B cell (primary cell): ENCODE measurements around the gene SEL1L2. TPM values are rescaled to one million over a fixed set of nuclear protein-coding genes. Genes with fewer than 3 reads are reported as not detected.

ENCODE experiments used
- ATAC-seq: fragments of 200-7000 bp; cut with Tn5 transposase; one replicate; pipeline ENCODE4 v1.10.0; 2021; ENCODE audit warnings: low read depth, mild to moderate bottlenecking, moderate number of reproducible peaks, moderate library complexity
- CTCF ChIA-PET: fragments of 350-600 bp; sonication (Branson Sonifier 250); formaldehyde crosslinking; loops from one replicate; lab custom pipeline; 2021; ENCODE audit warnings: antibody characterized with exemption, inconsistent platforms; lab: Charles Lee
- POLR2A ChIA-PET: fragments of 350-600 bp; sonication (Branson Sonifier 250); formaldehyde crosslinking; loops from one replicate; lab custom pipeline; 2021; ENCODE audit warnings: antibody characterized with exemption; lab: Charles Lee
- DNase-seq: peaks from one replicate; pipeline ENCODE4 v3.0.0; 2013
- H2AFZ ChIP-seq: 2 replicates; pipeline ENCODE4 v1.6.1; 2012; ENCODE audit warnings: mild to moderate bottlenecking, low read depth, low read length; ENCODE audit not compliant: insufficient read depth, poor library complexity, severe bottlenecking
- H3K27ac ChIP-seq, 2 donors: 1 replicate in 1 of 2; 2 replicates in 1 of 2; pipeline ENCODE4 v1.5.1; 2012 to 2013; ENCODE audit warnings: low read length in 2 of 2, mild to moderate bottlenecking in 2 of 2, moderate library complexity in 1 of 2
- H3K27me3 ChIP-seq, 4 experiments: fragments of 200-600 bp in 1 of 4; sonication (generic) in 1 of 4; replicated peaks in 1 of 4; 1 replicate in 2 of 4; 2 replicates in 2 of 4; pipeline versions ENCODE4 v1.6.1 to v1.7.0; 2013 to 2016; ENCODE audit warnings: low read length in 3 of 4, mild to moderate bottlenecking in 2 of 4, mixed read lengths in 1 of 4, moderate library complexity in 1 of 4; ENCODE audit not compliant: insufficient read depth in 4 of 4, control insufficient read depth in 3 of 4; ENCODE audit errors: control extremely low read depth in 1 of 4
- H3K36me3 ChIP-seq, 2 experiments: replicated peaks in 1 of 2; 1 replicate in 1 of 2; 2 replicates in 1 of 2; pipeline versions ENCODE4 v1.6.1 to v1.7.1; 2013; ENCODE audit warnings: low read length in 1 of 2; ENCODE audit not compliant: insufficient read depth in 2 of 2, control insufficient read depth in 1 of 2; ENCODE audit errors: control extremely low read depth in 1 of 2, extremely low read depth in 1 of 2
- H3K4me1 ChIP-seq, 2 donors: fragments of 200-600 bp in 1 of 2; sonication (generic) in 1 of 2; 1 replicate in 1 of 2; 2 replicates in 1 of 2; pipeline versions ENCODE4 v1.5.1 to v1.6.1; 2013 to 2017; ENCODE audit warnings: low read length in 2 of 2; ENCODE audit not compliant: control insufficient read depth in 2 of 2, insufficient read depth in 2 of 2
- H3K4me2 ChIP-seq: replicated peaks from 2 replicates; pipeline ENCODE3; 2012; ENCODE audit warnings: mild to moderate bottlenecking, low read depth, low read length; ENCODE audit not compliant: poor library complexity, severe bottlenecking
- H3K4me3 ChIP-seq, 5 experiments: fragments of 200-600 bp in 1 of 5; sonication (generic) in 1 of 5; 1 replicate in 3 of 5; 2 replicates in 2 of 5; pipeline versions ENCODE4 v1.5.1 to v1.7.0; 2011 to 2016; ENCODE audit warnings: low read length in 4 of 5, mild to moderate bottlenecking in 4 of 5, low read depth in 2 of 5, control low read depth in 1 of 5, moderate library complexity in 1 of 5; ENCODE audit not compliant: insufficient read depth in 1 of 5; ENCODE audit errors: control extremely low read depth in 1 of 5, extremely low read depth in 1 of 5
- H3K79me2 ChIP-seq: fragments of 200-600 bp; sonication (generic); one replicate; pipeline ENCODE4 v1.6.0; 2016; ENCODE audit warnings: low read length; ENCODE audit not compliant: control insufficient read depth, insufficient read depth
- H3K9ac ChIP-seq: fragments of 200-600 bp; sonication (generic); 2 replicates; pipeline ENCODE4 v1.6.1; 2017; ENCODE audit warnings: mild to moderate bottlenecking, low read length, moderate library complexity
- H3K9me3 ChIP-seq, 3 donors: one replicate each; pipeline versions ENCODE4 v1.6.1 to v1.7.1; 2013; ENCODE audit warnings: low read length in 2 of 3; ENCODE audit not compliant: control insufficient read depth in 2 of 3, insufficient read depth in 1 of 3; ENCODE audit errors: control extremely low read depth in 1 of 3
- H4K20me1 ChIP-seq: 2 replicates; pipeline ENCODE4 v1.6.0; 2012; ENCODE audit warnings: mild to moderate bottlenecking, low read length; ENCODE audit not compliant: insufficient read depth, control insufficient read depth, poor library complexity, severe bottlenecking
- H3K27ac Mint-ChIP-seq: one replicate; pipeline ENCODE4 v1.8.0; 2021; ENCODE audit warnings: mixed read lengths
- H3K27me3 Mint-ChIP-seq: one replicate; pipeline ENCODE4 v1.8.0; 2021; ENCODE audit warnings: mixed read lengths
- H3K4me1 Mint-ChIP-seq: one replicate; pipeline ENCODE4 v1.8.0; 2021; ENCODE audit warnings: mixed read lengths
- H3K4me3 Mint-ChIP-seq: one replicate; pipeline ENCODE4 v1.8.0; 2021; ENCODE audit warnings: mixed read lengths
- H3K9me3 Mint-ChIP-seq: one replicate; pipeline ENCODE4 v1.8.0; 2022; ENCODE audit warnings: mixed read lengths; ENCODE audit not compliant: insufficient read depth
- EZH2 ChIP-seq: IDR thresholded peaks from 2 replicates; pipeline ENCODE4 v1.6.1; 2012; ENCODE audit warnings: borderline replicate concordance, low read depth, mild to moderate bottlenecking, moderate library complexity, low read length; ENCODE audit not compliant: insufficient read depth, poor library complexity, severe bottlenecking
- WGBS: methylation state at CpG from one replicate; pipeline ENCODE4 v1.1.5; 2013; ENCODE audit warnings: missing lambda C conversion rate; ENCODE audit not compliant: insufficient coverage; 5-methylcytosine and 5-hydroxymethylcytosine counted together
- intact Hi-C: fragments of 100-400 bp; cut with micrococcal nuclease; formaldehyde crosslinking; loops from one replicate; pipeline ENCODE4 v1.10.0; 2022
- polyA plus RNA-seq: library from polyadenylated mRNA; depleted of rRNA; stranded (reverse); fragments of >200 nt; gene quantifications from 2 replicates; pipeline ENCODE4 v1.2.3, GENCODE V29; 2012
- total RNA-seq, 2 donors: library from RNA; stranded (reverse); fragments of 120-200 nt in 1 of 2; gene quantifications; 1 replicate in 1 of 2; 2 replicates in 1 of 2; pipeline versions ENCODE4 v1.2.3 to v1.2.4, GENCODE V29; 2013 to 2022
- TF ChIP-seq, protein P1 (sequence below): fragments of 200-600 bp; IDR thresholded peaks from one replicate; pipeline ENCODE4 v1.8.0; 2022; ENCODE audit warnings: antibody characterized with exemption, mild to moderate bottlenecking

Gene SEL1L2
- total and polyA plus RNA-seq, 2 donors (not counting 1 experiment from before 2014, with no cell fraction given): not detected

DNA sequence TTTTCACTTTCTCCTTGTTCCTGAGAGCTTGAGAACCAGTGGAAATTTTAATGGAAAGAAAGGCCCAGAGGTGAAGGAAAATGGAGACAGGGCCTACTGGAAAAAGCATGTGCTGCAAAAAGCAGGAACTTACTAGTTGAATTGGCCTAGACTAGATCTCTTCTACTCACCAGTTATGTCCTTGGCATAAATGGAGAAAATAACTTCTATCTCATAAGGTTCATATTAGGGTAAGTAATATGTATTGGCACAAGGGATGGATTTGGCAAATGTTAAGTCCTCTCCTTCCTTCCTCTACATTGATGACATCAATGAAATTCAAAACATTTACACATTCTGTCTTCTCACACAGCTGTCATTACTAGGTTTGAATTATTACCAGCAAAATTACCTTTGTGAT lies 131.5 kb downstream of the SEL1L2 start:
- H3K9me3 ChIP-seq: no peaks in the 10 kb centered on the region
- H3K4me1 ChIP-seq: no peaks in the 10 kb centered on the region
- no peaks in the 10 kb centered on the region for H3K27me3 ChIP-seq
- POLR2A ChIA-PET: no interaction called here
- no peaks in the 10 kb centered on the region for H3K9me3 Mint-ChIP-seq
- H3K79me2 ChIP-seq: no peaks in the 10 kb centered on the region
- no peak for ATAC-seq
- no peak overlapping the region for H3K9ac ChIP-seq
- no peak for TF ChIP-seq EZH2
- TF ChIP-seq, protein P1, sequence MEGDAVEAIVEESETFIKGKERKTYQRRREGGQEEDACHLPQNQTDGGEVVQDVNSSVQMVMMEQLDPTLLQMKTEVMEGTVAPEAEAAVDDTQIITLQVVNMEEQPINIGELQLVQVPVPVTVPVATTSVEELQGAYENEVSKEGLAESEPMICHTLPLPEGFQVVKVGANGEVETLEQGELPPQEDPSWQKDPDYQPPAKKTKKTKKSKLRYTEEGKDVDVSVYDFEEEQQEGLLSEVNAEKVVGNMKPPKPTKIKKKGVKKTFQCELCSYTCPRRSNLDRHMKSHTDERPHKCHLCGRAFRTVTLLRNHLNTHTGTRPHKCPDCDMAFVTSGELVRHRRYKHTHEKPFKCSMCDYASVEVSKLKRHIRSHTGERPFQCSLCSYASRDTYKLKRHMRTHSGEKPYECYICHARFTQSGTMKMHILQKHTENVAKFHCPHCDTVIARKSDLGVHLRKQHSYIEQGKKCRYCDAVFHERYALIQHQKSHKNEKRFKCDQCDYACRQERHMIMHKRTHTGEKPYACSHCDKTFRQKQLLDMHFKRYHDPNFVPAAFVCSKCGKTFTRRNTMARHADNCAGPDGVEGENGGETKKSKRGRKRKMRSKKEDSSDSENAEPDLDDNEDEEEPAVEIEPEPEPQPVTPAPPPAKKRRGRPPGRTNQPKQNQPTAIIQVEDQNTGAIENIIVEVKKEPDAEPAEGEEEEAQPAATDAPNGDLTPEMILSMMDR: no peak
- H3K4me3 ChIP-seq: no peak overlapping the region
- no peaks in the 10 kb centered on the region for H4K20me1 ChIP-seq
- no peaks in the 10 kb centered on the region for H3K36me3 ChIP-seq
- DNase-seq: no peak
- H3K27ac ChIP-seq: no peak overlapping the region
- no peaks in the 10 kb centered on the region for H3K4me1 Mint-ChIP-seq
- H3K27ac Mint-ChIP-seq: no peak overlapping the region
- no peak overlapping the region for H3K4me3 Mint-ChIP-seq
- CTCF ChIA-PET: no interaction called here
- no peak overlapping the region for H2AFZ ChIP-seq
- H3K27me3 Mint-ChIP-seq: peaks cover 8% of the 10 kb centered on the region
- no peak overlapping the region for H3K4me2 ChIP-seq
- intact Hi-C loops: no loop called here

GRCh38 chr20:13858439-13858838 lies 132.0 kb downstream of the SEL1L2 start:
- H3K4me1 ChIP-seq: no peaks in the 10 kb centered on the region
- H3K9ac ChIP-seq: no peak overlapping the region
- peaks cover 11% of the 10 kb centered on the region for H3K27me3 Mint-ChIP-seq
- H3K4me3 Mint-ChIP-seq: no peak overlapping the region
- H3K27me3 ChIP-seq: no peaks in the 10 kb centered on the region
- H3K79me2 ChIP-seq: no peaks in the 10 kb centered on the region
- H3K9me3 Mint-ChIP-seq: no peaks in the 10 kb centered on the region
- ATAC-seq: no peak
- no peaks in the 10 kb centered on the region for H3K9me3 ChIP-seq
- no peaks in the 10 kb centered on the region for H3K36me3 ChIP-seq
- no peaks in the 10 kb centered on the region for H4K20me1 ChIP-seq
- CTCF ChIA-PET: no interaction called here
- no peak overlapping the region for H3K27ac Mint-ChIP-seq
- intact Hi-C loops: no loop called here
- H3K27ac ChIP-seq: no peak overlapping the region
- H2AFZ ChIP-seq: no peak overlapping the region
- DNase-seq: no peak
- no peak overlapping the region for H3K4me3 ChIP-seq
- no peaks in the 10 kb centered on the region for H3K4me1 Mint-ChIP-seq
- POLR2A ChIA-PET: no interaction called here
- H3K4me2 ChIP-seq: no peak overlapping the region
- TF ChIP-seq EZH2: no peak
- TF ChIP-seq, protein P1: no peak
- WGBS: 100% methylated on average over 1 of the region's 5 CpGs
